BLaER1 treated with 17β-estradiol and CSF1 and Interleukin-3, amounts not matched to agents 10 nM and 100 nM (cell line): Measurements from ENCODE around the gene SUPT5H.
A peak's percentile ranks its signal among the peaks of the same experiment; 100 is the strongest.

Experiments used
- H3K27ac ChIP-seq, 11 experiments: shearing (Covaris generic); formaldehyde crosslinking; 2 replicates each; pipeline ENCODE4 v1.8.1; 2022
- H3K27me3 ChIP-seq, 11 experiments: shearing (Covaris generic); formaldehyde crosslinking; 2 replicates each; pipeline ENCODE4 v1.8.1; 2022
- H3K36me3 ChIP-seq, 11 experiments: shearing (Covaris generic); formaldehyde crosslinking; 2 replicates each; pipeline ENCODE4 v1.8.1; 2022
- H3K4me1 ChIP-seq, 10 experiments: shearing (Covaris generic); formaldehyde crosslinking; 2 replicates each; pipeline ENCODE4 v1.8.1; 2022
- H3K4me2 ChIP-seq, 11 experiments: shearing (Covaris generic); formaldehyde crosslinking; 2 replicates each; pipeline ENCODE4 v1.8.1; 2022
- H3K4me3 ChIP-seq, 10 experiments: shearing (Covaris generic); formaldehyde crosslinking; 2 replicates each; pipeline ENCODE4 v1.8.1; 2022
- H3K9ac ChIP-seq, 11 experiments: shearing (Covaris generic); formaldehyde crosslinking; 2 replicates each; pipeline ENCODE4 v1.8.1; 2022
- H3K9me3 ChIP-seq, 11 experiments: shearing (Covaris generic); formaldehyde crosslinking; replicated peaks in 1 of 11; 2 replicates each; pipeline ENCODE4 v1.8.1; 2022
- H4K20me1 ChIP-seq, 11 experiments: shearing (Covaris generic); formaldehyde crosslinking; 2 replicates each; pipeline ENCODE4 v1.8.1; 2022
- Cebpa-rat ChIP-seq, 11 experiments: shearing (Covaris generic); IDR thresholded peaks; 2 replicates each; pipeline ENCODE4 v1.8.1; 2022

SUPT5H gene

DNA sequence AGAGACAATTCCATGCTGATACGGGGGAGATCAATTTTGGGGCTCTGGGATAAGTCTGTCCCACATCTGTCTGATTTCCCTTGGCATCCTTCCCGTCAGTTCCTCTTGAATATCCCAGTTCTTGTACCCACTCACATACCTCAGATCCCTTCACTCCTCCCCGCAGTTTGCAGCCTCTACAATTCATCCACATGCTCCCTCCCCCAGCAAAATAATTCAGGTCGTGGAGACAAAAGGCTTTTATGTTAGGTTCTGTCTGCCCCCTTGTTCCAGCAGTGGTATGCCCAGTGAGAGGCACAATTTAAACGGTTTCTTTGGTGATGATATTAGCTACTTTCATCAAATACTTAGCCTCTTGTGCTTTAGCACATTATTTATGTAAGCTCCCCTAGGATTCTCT lies 19.2 kb upstream of the SUPT5H start:
- Histone ChIP-seq H3K9me3 (no peaks in the 10 kb centered on the region), H3K36me3 (peaks cover 47 to 55% (median 49%) of the 10 kb centered on the region in 11 experiments)

DNA sequence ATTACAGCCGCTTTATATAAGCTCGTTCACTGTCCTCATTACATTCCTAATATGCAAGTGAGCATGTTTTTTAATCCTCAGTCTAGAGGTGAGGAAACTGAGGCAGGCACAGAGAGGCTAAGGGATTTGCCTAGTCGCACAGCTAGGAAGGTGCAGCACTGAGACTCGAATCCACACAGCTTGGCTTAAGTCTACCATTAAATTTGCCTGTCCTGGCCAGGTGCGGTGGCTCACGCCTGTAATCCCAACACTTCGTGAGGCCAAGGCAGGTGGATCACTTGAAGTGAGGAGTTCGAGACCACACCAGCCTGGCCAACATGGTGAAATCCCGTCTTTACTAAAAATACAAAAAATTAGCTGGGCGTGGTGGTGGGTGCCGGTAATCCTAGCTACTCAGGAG lies 17.7 kb upstream of the SUPT5H start:
- Histone ChIP-seq H4K20me1 (peaks cover 13 to 100% (median 79%) of the 10 kb centered on the region in 11 experiments; a peak in 21 of 22 replicates), H3K27ac (no peak overlapping the region), H3K4me2 (no peak overlapping the region), H3K36me3 (peaks cover 42 to 54% (median 47%) of the 10 kb centered on the region in 11 experiments), H3K4me1 (peaks cover 8 to 40% (median 28%) of the 10 kb centered on the region in 10 experiments; a peak in 19 of 20 replicates), H3K9ac (no peak overlapping the region), H3K27me3 (no peaks in the 10 kb centered on the region), H3K4me3 (no peak overlapping the region), H3K9me3 (no peaks in the 10 kb centered on the region)
- no peak for TF ChIP-seq Cebpa-rat (IDR thresholded peaks at IDR 0.05)

More for the DNA sequence above, 19.2 kb upstream of the SUPT5H start:
- Histone ChIP-seq H3K27ac (no peak overlapping the region), H3K4me3 (no peak overlapping the region), H3K9ac (0 out of 22 replicates have a peak overlapping the region, but pooled peaks of 1 of the 11 experiments have one; percentile 9), H3K4me1 (peaks cover 8 to 25% (median 17%) of the 10 kb centered on the region in 10 experiments; a peak in 19 of 20 replicates), H3K4me2 (no peak overlapping the region), H3K27me3 (no peaks in the 10 kb centered on the region), H4K20me1 (peaks cover 4 to 99% (median 72%) of the 10 kb centered on the region in 11 experiments; a peak in 20 of 22 replicates)
- TF ChIP-seq Cebpa-rat (IDR thresholded peaks at IDR 0.05) = no peak

- TF ChIP-seq Cebpa-rat (IDR thresholded peaks at IDR 0.05) = no peak
- peak overlapping the region in 10 of 11 experiments; percentile 14 to 48 (median 31); a peak in 10 of 22 replicates for H3K9ac ChIP-seq
- no peaks in the 10 kb centered on the region for H3K27me3 ChIP-seq
- no peaks in the 10 kb centered on the region for H3K9me3 ChIP-seq
- peak overlapping the region in 6 of 11 experiments; percentile 11 to 35 (median 25); a peak in 5 of 22 replicates for H3K27ac ChIP-seq
- H3K36me3 ChIP-seq = peaks cover 42 to 54% (median 47%) of the 10 kb centered on the region in 11 experiments
- no peak overlapping the region for H3K4me3 ChIP-seq
- peak overlapping the region in 1 of 11 experiments; percentile 9; a peak in 1 of 22 replicates for H3K4me2 ChIP-seq
- peaks cover 11 to 48% (median 36%) of the 10 kb centered on the region in 10 experiments for H3K4me1 ChIP-seq
- H4K20me1 ChIP-seq = peaks cover 17 to 100% (median 79%) of the 10 kb centered on the region in 11 experiments; a peak in 21 of 22 replicates
Measured at GRCh38 chr19:39428283-39429112, 16.9 kb upstream of the SUPT5H start.

DNA sequence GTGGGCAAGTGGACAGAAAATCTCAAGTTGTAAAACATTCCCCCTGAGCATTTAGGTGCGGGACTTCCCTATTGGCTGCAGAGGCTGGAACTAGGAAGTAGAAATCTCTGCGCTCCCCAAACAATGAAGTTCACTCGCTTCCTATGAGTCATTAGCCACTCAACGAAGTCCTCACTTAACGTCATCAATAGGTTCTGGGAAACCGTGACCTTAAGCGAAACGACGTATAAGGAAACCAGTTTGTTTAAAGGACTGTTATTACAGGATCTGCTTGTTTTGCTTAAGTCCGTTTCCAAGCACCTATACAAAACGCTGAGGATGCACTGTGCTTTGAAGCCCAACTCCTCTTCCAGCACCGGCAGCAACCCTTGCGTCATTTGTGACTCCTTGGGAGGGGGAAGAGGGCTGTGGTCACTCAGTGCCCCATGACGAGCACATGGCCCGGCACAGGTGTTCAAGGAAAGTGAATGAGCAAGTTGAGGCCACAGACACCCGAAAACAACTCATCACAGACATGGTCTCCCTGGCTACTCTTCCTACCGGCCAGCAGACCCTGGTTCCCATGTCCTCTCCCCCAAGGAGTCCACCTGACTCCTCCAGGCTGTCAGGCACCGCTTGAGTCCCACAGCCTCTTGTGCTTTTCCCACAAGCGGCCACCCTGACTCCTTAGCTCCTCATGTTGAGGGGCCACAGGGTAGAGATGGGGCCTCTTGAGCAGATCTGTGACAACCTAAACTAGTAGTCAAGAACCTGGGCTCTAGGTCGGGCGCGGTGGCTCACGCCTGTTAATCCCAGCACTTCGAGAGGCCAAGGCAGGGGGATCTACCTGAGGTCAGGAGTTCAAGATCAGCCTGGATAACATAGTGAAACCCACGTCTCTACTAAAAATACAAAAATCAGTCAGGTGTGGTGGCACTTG lies 14.4 kb upstream of the SUPT5H start:
- peak overlapping the region in 10 of 11 experiments; percentile 7 to 96 (median 60); a peak in 17 of 22 replicates for H3K4me2 ChIP-seq
- no peak overlapping the region for H3K4me3 ChIP-seq
- TF ChIP-seq Cebpa-rat (IDR thresholded peaks at IDR 0.05) = peak in 1 of 11 experiments; percentile 16; a peak in 2 of 22 replicates
- no peaks in the 10 kb centered on the region for H3K9me3 ChIP-seq
- no peaks in the 10 kb centered on the region for H3K27me3 ChIP-seq
- H4K20me1 ChIP-seq = peaks cover 26 to 94% (median 71%) of the 10 kb centered on the region in 11 experiments; a peak in 21 of 22 replicates
- peaks cover 26 to 64% (median 52%) of the 10 kb centered on the region in 10 experiments for H3K4me1 ChIP-seq
- peak overlapping the region in 9 of 11 experiments; percentile 4 to 79 (median 46); a peak in 15 of 22 replicates for H3K9ac ChIP-seq
- H3K27ac ChIP-seq = peak overlapping the region; percentile 17 to 90 (median 47); a peak in 19 of 22 replicates
- H3K36me3 ChIP-seq = peaks cover 32 to 49% (median 41%) of the 10 kb centered on the region in 11 experiments

GRCh38 chr19:39432677-39433025 lies 12.7 kb upstream of the SUPT5H start:
- peak overlapping the region in 3 of 11 experiments; percentile 39 to 97 (median 81); a peak in 3 of 22 replicates for H3K27ac ChIP-seq
- peak overlapping the region in 7 of 11 experiments; percentile 88 to 96 (median 93); a peak in 11 of 22 replicates for H3K4me2 ChIP-seq
- H3K4me1 ChIP-seq = peaks cover 35 to 70% (median 60%) of the 10 kb centered on the region in 10 experiments

GRCh38 chr19:39433480-39434079 lies 11.8 kb upstream of the SUPT5H start:
- Histone ChIP-seq H3K27ac (peak overlapping the region in 10 of 11 experiments; percentile 70 to 98 (median 96); a peak in 18 of 22 replicates), H4K20me1 (peaks cover 26 to 69% (median 55%) of the 10 kb centered on the region in 11 experiments; a peak in 21 of 22 replicates), H3K4me3 (peak overlapping the region in 9 of 10 experiments; percentile 91 to 99 (median 97); a peak in 16 of 20 replicates), H3K4me2 (peak overlapping the region; percentile 82 to 96 (median 92)), H3K9ac (peak overlapping the region; percentile 94 to 99 (median 97); a peak in 21 of 22 replicates), H3K9me3 (no peaks in the 10 kb centered on the region), H3K4me1 (peaks cover 30 to 63% (median 58%) of the 10 kb centered on the region in 10 experiments), H3K27me3 (no peaks in the 10 kb centered on the region), H3K36me3 (peaks cover 30 to 48% (median 41%) of the 10 kb centered on the region in 11 experiments)
- no peak for TF ChIP-seq Cebpa-rat (IDR thresholded peaks at IDR 0.05)

More at GRCh38 chr19:39432677-39433025, 12.7 kb upstream of the SUPT5H start:
- Histone ChIP-seq H4K20me1 (peaks cover 26 to 78% (median 62%) of the 10 kb centered on the region in 11 experiments; a peak in 21 of 22 replicates), H3K9ac (peak overlapping the region in 5 of 11 experiments; percentile 14 to 99 (median 98); a peak in 10 of 22 replicates), H3K27me3 (no peaks in the 10 kb centered on the region), H3K4me3 (peak overlapping the region in 1 of 10 experiments; percentile 96; a peak in 1 of 20 replicates), H3K9me3 (no peaks in the 10 kb centered on the region), H3K36me3 (peaks cover 30 to 48% (median 41%) of the 10 kb centered on the region in 11 experiments)
- TF ChIP-seq Cebpa-rat (IDR thresholded peaks at IDR 0.05) = no peak

- H3K27me3 ChIP-seq = no peaks in the 10 kb centered on the region
- H3K9ac ChIP-seq = peak overlapping the region; percentile 94 to 99 (median 97)
- peaks cover 27 to 61% (median 57%) of the 10 kb centered on the region in 10 experiments for H3K4me1 ChIP-seq
- peaks cover 26 to 60% (median 50%) of the 10 kb centered on the region in 11 experiments; a peak in 21 of 22 replicates for H4K20me1 ChIP-seq
- H3K4me3 ChIP-seq = peak overlapping the region; percentile 89 to 99 (median 96)
- H3K9me3 ChIP-seq = no peaks in the 10 kb centered on the region
- peak overlapping the region; percentile 70 to 98 (median 95) for H3K27ac ChIP-seq
- peaks cover 30 to 48% (median 41%) of the 10 kb centered on the region in 11 experiments for H3K36me3 ChIP-seq
- H3K4me2 ChIP-seq = peak overlapping the region; percentile 82 to 96 (median 92)
- no peak for TF ChIP-seq Cebpa-rat (IDR thresholded peaks at IDR 0.05)
Measured at GRCh38 chr19:39434123-39435076, 11.0 kb upstream of the SUPT5H start.
